ENCODE results near the gene SERPINA4.

- no peak for TF ChIP-seq CTCF (IDR thresholded peaks at IDR 0.05)
- TF ChIP-seq EZH2 (IDR thresholded peaks at IDR 0.05), result no peak
- no peak for TF ChIP-seq EZH2phosphoT487 (IDR thresholded peaks at IDR 0.05)
These were observed 23.5 kb downstream of the SERPINA4 start for GRCh38 chr14:94584591-94585280.

All from neural progenitor cell (in vitro differentiated cells).